GM18499 (cell line): ENCODE measurements around the gene IER3.

Experiments used
- ATAC-seq: cut with Tn5 transposase; IDR thresholded peaks from one replicate; pipeline ENCODE4 v1.9.1; 2021; ENCODE audit warnings: moderate number of reproducible peaks; ENCODE audit not compliant: insufficient read depth, unreplicated experiment

IER3 gene, protein sequence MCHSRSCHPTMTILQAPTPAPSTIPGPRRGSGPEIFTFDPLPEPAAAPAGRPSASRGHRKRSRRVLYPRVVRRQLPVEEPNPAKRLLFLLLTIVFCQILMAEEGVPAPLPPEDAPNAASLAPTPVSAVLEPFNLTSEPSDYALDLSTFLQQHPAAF

DNA sequence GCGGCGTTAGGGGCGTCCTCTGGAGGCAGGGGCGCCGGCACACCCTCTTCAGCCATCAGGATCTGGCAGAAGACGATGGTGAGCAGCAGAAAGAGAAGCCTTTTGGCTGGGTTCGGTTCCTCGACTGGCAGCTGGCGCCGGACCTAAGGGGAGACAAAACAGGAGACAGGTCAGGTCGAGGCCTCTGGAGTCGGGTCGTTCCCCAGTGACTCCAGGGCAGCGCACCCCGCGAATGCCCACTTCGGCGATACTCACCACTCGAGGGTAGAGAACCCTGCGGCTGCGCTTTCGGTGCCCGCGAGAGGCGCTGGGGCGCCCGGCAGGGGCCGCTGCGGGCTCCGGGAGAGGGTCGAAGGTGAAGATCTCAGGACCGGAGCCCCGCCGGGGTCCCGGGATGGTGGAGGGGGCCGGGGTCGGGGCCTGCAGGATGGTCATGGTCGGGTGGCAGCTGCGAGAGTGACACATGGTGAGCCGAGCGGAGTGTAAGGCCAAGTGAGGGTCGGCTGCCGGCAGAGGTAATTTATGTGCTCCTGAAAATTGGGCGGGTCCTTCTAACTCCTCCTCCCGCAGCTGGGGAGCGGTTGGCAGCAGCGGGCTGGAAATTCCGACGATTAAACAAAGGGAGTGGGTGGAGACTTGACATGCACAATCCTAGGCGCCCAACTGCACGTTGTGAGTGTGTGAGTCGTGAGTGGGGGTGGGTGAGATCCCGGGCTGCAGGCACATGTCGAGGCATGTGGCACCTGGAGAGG lies at the start of gene IER3:
IER3 (minus strand) TSS at position 494 of the 752 bp plus-strand sequence; CDS start at position 465, 29 bp downstream.
- ATAC-seq, result no peak

DNA sequence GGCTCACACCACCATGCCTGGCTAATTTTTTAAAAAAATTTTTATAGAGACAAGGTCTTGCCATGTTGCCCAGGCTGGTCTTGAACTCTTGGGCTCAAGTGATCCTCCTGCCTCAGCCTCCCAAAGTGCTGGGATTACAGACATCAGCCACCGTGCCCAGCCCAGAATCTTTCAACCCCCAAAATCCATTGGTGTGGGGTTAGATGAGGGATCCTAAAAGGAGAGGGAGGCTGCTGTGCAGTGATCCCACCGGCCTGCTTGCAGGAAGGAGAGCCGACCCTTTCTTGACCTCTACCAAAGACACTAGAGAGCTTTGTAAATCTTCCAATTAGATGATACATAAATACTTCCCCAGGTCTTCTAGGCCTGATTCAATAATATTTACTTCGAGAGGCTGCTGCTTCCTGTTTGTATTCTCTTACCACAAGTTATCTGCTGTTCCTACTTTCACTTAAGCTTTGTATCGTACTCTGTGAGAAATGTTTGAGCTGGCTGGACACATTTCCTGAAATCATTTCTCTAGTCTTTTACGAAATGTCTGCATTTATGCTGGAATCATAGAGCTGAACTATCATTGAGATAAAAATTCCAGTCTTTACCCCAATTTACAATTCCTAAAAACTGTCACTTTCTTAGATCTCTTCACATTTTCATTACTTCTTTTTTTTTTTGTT lies 49.3 kb upstream of the IER3 start:
- ATAC-seq, result no peak

DNA sequence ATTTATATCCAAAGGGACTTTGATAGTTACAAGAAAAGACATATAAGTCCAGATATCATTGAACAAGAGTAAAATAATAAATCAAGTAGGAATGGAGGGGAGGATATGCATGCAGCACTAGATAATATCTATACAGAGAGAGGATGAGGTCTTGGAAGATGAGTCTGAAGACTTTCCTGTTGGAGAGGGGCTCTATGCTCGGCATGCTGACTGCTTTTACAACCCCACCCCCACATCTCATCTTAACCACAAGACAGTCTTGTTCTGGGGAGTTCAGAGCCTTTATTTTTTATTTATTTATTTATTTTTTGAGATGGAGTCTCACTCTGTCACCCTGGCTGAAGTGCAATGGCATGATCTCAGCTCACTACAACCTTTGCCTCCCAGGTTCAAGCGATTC lies 48.4 kb upstream of the IER3 start:
- no peak for ATAC-seq

- no peak for ATAC-seq
These were observed 46.5 kb upstream of the IER3 start for GRCh38 chr6:30790724-30791383.

DNA sequence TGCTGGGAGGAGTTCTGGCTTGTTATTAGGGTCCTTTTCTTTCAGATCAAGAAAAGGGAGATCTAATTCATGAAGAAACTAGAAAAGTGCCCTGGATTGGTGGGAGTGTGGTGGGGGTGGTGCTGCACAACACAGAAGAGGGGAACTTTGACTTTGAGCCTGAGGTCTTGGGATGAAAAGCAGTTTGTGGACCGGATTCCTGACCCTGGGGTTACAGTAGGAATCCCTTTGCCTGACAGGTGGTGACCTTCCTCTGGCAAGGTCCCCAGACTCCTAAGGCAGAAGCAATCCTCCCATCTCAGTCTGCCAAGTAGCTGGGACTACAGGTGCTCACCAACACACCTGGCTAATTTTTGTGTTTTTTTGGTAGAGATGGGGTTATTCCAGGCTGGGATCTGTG lies 45.3 kb upstream of the IER3 start:
- ATAC-seq, result no peak

GRCh38 chr6:30787954-30788353 lies 43.6 kb upstream of the IER3 start:
- ATAC-seq, result no peak

- ATAC-seq, result no peak
These were observed 38.2 kb upstream of the IER3 start for GRCh38 chr6:30782425-30783014.

DNA sequence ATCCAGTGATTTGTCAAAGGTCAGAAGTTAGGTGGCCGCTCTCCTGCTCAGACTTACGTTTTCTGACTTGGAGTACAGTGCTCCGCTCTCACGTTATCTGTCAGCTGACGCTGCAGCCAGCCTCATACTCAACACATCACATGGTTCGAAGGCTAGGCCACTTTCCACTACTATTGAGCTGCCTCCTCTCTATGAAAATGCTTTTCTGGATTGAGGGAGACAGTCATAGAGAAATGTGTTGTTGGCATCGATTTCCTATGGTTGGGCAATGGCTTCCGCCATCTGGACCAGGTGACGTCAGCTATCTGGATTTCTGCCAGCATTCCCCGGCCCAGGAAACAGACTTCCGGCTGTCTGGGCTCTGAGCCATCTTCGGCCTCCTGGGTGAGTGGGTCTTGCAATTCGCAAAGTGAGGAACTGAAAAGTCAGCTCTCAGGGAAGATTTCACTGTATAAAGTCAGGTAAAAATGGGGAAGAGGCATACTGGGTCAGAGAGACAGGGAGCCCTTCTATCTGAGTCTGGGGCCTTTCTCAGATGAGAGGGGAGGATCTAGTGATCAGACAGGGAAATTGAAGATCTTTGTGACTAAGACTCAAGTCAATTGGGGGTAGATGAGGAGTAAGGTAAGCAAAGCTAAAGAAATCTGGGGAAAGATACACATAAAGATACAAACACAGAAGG lies 37.5 kb upstream of the IER3 start:
- no peak for ATAC-seq

DNA sequence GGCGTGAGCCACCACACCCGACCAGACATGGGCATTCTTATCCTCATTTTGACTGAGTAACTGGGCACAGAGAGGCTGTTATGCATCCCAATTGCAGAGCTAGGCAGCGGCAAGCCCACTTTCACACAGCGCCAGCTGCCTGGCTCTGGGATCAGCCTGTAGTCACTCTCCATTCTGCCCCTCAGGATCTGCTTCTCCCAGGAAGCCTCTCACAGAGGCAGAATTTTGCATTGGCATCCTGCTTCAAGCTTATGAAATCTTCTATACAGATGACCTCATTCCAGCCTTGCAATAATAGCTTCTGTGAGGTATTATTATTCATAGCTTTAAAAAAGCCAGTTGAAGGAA lies 37.0 kb upstream of the IER3 start:
- no peak for ATAC-seq

GRCh38 chr6:30780642-30780920 lies 36.2 kb upstream of the IER3 start:
- ATAC-seq, result no peak

- ATAC-seq, result no peak
These were observed 35.7 kb upstream of the IER3 start for GRCh38 chr6:30779850-30780641.

GRCh38 chr6:30778001-30778635 lies 33.8 kb upstream of the IER3 start:
- no peak for ATAC-seq

GRCh38 chr6:30777155-30777485 lies 32.8 kb upstream of the IER3 start:
- ATAC-seq, result no peak

DNA sequence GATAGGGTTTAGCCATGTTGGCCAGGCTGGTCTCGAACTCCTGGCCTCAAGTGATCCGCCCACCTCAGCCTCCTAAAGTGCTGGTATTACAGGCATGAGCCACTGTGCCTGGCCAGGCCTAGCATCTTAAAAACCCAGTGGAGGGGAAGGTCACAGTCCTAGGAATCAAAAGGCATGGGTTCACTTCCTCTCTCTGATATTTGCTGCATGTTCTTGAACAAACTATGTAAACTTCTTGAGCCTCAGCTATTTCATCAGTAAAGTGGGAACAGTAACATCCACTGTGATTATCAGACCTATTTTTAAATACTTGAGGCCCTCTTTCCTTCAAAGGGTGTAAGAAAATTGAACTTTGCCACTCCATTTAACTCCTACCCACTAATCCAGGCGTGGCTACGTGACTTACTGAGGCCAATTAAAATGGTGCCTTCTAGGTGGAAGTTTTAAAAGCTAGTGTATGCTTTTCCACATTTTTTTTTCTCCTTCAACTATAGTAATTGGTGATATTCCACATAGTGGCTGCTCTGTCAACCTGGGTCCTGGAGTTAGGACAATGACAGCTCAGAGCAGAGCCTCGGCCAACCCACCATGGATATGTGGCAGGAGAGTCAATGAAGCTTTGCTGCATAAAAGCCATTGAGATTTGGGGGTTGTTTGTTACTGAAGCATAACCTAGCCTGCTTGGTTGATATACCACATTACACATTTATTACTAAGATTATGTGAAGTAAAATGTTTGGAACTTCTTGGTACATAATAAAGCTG lies 32.2 kb upstream of the IER3 start:
- ATAC-seq, result no peak

DNA sequence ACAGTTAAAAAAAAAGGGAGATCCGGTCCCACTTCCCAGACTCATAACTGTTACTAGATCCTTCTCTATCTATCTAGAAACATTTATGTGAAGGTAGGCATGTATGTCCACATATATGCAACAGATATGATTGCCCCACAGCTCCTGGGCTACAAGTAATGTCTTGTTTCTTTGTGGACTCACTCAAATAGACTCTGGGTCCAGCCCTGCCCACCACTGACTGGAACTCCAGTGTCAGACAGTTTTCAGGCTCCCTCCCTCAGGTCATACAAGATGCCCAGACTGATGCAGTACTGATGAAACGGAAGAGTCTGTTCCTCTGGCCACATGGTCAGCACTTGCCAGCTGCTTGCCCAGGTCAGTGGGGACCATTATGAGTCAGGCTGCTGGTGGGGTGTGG lies 30.8 kb upstream of the IER3 start:
- no peak for ATAC-seq

- no peak for ATAC-seq
These were observed 30.4 kb upstream of the IER3 start for GRCh38 chr6:30774701-30775100.

DNA sequence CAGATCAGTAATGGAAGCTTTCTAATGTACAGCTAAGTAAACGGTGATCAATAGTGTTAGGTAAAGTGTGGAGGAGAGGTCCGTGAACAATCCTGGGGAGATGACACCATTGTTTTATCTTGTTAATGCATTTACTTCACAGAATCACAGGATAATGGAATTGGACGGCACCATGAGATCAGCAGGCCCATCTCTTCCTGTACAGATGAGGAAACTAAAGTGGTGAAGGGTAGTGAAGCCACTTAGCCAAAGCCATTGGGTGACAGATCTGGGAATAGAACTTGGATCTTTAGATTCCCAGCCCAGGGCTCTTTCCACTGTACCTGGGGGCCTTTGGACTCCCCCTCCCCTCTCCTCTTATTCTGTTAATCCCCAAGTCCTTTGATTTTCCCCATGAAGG lies 26.2 kb upstream of the IER3 start:
- no peak for ATAC-seq

DNA sequence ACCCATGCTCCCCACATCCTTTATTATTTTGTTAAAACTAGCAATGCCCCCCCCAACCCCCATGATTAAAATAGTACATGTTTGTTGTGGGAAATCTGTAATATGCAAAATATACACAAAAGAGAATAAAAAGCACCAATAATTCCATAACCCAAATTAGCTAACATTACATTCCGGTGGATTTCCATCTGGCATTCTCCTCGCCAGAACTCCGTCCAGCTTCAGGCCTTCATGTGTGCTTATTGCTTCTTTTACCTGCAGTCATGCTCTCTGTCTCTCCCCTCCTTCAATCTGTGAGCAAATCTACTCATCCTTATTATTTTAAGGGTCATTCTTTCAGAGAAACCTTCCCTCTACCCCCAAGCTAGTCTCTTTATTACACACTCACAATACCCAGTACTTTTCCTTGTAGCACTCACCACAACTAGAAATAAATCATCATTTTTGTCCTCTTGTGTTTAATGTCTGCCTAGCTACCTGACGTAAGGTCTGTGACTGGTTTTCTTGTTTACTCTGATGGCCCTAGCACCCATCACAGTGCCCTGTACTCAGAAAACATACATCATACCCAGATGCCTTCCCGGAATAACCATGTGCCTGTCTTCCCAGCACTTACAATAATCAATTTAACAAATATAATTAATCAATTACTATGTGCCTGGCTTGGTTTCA lies 25.6 kb upstream of the IER3 start:
- ATAC-seq, result no peak
